K562 (cell line): ENCODE results near the gene ARID3A. TPM values are rescaled to one million over a fixed set of nuclear protein-coding genes. Genes with fewer than 3 reads are reported as not detected.

Experiments used
- KDM5B ChIP-seq: fragments of 200-600 bp; sonication (generic); IDR thresholded peaks from 2 replicates; pipeline ENCODE4 v1.6.1; 2012; ENCODE audit warnings: low read depth, mild to moderate bottlenecking, moderate library complexity, low read length, control low read depth, inconsistent platforms; ENCODE audit not compliant: insufficient replicate concordance
- KLF1 ChIP-seq: fragments of 450-650 bp; IDR thresholded peaks from 2 replicates; pipeline ENCODE4 v1.6.1; 2016; ENCODE audit warnings: missing genetic modification characterization, missing compliant biosample characterization
- ZNF740 ChIP-seq, 3 experiments: fragments of 200-800 bp in 1 of 3; sonication (Bioruptor generic) in 1 of 3; sonication (generic) in 1 of 3; formaldehyde crosslinking in 1 of 3; IDR thresholded peaks; 2 replicates each; pipeline versions ENCODE4 v1.6.1 to v1.8.0; 2016 to 2022; ENCODE audit warnings: mild to moderate bottlenecking in 2 of 3, missing compliant biosample characterization in 2 of 3, missing genetic modification characterization in 2 of 3, missing genetic modification reagents in 1 of 3
- polyA plus RNA-seq, 8 experiments: library from polyadenylated mRNA; depleted of rRNA in 4 of 8; stranded (reverse) in 5 of 8; unstranded in 3 of 8; fragments of >200 nt; fragmentation: Nextera tagmentation in 2 of 8; fragmentation: Illumina TruSeq in 1 of 8; extraction: Ambion mirVana in 2 of 8; extraction: Trizol in 1 of 8; gene quantifications; 2 replicates each; pipeline versions ENCODE4 v1.2.1 to v1.2.3, GENCODE V29; 2011 to 2014; ENCODE audit warnings: inconsistent platforms in 1 of 8, missing spikeins in 1 of 8
- total RNA-seq, 7 experiments: library from RNA; depleted of rRNA in 6 of 7; stranded (reverse); fragments of >200 nt in 6 of 7; fragmentation: Illumina TruSeq in 2 of 7; extraction: Trizol in 2 of 7; gene quantifications; 2 replicates each; pipeline versions ENCODE4 v1.2.1 to v1.2.3, GENCODE V29; 2011 to 2021; ENCODE audit warnings: low replicate concordance in 1 of 7
- TF ChIP-seq, protein P1 (sequence below): fragments of 450-650 bp; IDR thresholded peaks from 2 replicates; pipeline ENCODE4 v1.6.1; 2017; ENCODE audit warnings: antibody characterized with exemption, mild to moderate bottlenecking

ARID3A gene
- total and polyA plus RNA-seq, 9 of the 15 experiments (the other 6 are each of a cell fraction or from before 2014, with no cell fraction given), result 1.4 to 118 (median 31.2) TPM

GRCh38 chr19:979318-979741 lies 53.5 kb downstream of the ARID3A start (continued):
- TF ChIP-seq ZNF740 (CRISPR knock-in tag; IDR thresholded peaks at IDR 0.05) (peak; percentile 58; the same call in 1 of the 2 replicates), ZNF740 (tag; IDR thresholded peaks at IDR 0.05) (no peak), KLF1 (tag) (no peak), KDM5B (peak; percentile 58)
- TF ChIP-seq, protein P1, sequence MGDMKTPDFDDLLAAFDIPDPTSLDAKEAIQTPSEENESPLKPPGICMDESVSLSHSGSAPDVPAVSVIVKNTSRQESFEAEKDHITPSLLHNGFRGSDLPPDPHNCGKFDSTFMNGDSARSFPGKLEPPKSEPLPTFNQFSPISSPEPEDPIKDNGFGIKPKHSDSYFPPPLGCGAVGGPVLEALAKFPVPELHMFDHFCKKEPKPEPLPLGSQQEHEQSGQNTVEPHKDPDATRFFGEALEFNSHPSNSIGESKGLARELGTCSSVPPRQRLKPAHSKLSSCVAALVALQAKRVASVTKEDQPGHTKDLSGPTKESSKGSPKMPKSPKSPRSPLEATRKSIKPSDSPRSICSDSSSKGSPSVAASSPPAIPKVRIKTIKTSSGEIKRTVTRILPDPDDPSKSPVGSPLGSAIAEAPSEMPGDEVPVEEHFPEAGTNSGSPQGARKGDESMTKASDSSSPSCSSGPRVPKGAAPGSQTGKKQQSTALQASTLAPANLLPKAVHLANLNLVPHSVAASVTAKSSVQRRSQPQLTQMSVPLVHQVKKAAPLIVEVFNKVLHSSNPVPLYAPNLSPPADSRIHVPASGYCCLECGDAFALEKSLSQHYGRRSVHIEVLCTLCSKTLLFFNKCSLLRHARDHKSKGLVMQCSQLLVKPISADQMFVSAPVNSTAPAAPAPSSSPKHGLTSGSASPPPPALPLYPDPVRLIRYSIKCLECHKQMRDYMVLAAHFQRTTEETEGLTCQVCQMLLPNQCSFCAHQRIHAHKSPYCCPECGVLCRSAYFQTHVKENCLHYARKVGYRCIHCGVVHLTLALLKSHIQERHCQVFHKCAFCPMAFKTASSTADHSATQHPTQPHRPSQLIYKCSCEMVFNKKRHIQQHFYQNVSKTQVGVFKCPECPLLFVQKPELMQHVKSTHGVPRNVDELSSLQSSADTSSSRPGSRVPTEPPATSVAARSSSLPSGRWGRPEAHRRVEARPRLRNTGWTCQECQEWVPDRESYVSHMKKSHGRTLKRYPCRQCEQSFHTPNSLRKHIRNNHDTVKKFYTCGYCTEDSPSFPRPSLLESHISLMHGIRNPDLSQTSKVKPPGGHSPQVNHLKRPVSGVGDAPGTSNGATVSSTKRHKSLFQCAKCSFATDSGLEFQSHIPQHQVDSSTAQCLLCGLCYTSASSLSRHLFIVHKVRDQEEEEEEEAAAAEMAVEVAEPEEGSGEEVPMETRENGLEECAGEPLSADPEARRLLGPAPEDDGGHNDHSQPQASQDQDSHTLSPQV, result peak; percentile 23; the same call in 1 of the 2 replicates
